ENCODE results near the gene PDIA3. TPM values are rescaled to one million over a fixed set of nuclear protein-coding genes. Genes with fewer than 3 reads are reported as not detected.
A peak's percentile ranks its signal among the peaks of the same experiment; 100 is the strongest.

PDIA3 gene
- total and polyA plus RNA-seq, 2 of the 13 experiments (the other 11 are each of a cell fraction or from before 2014, with no cell fraction given), result 238 to 433 TPM

GRCh38 chr15:43777267-43777914 lies 31.2 kb downstream of the PDIA3 start (continued):
- TF ChIP-seq, protein P1, sequence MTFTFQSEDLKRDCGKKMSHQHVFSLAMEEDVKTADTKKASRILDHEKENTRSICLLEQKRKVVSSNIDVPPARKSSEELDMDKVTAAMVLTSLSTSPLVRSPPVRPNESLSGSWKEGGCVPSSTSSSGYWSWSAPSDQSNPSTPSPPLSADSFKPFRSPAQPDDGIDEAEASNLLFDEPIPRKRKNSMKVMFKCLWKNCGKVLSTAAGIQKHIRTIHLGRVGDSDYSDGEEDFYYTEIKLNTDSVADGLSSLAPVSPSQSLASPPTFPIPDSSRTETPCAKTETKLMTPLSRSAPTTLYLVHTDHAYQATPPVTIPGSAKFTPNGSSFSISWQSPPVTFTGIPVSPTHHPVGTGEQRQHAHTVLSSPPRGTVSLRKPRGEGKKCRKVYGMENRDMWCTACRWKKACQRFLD (CRISPR knock-in tag; IDR thresholded peaks at IDR 0.05; ENCODE audit: borderline replicate concordance), result peak; percentile 45; the same call in 1 of the 2 replicates
- TF ChIP-seq ZNF674 (CRISPR knock-in tag; IDR thresholded peaks at IDR 0.05; ENCODE audit: low read depth), result no peak
- TF ChIP-seq ZNF572 (CRISPR knock-in tag; IDR thresholded peaks at IDR 0.05), result 0 out of 2 replicates have a peak, but pooled peaks have one; percentile 28
- TF ChIP-seq GATAD2A (CRISPR knock-in tag; IDR thresholded peaks at IDR 0.05), result peak; percentile 46; the same call in 1 of the 2 replicates
- TF ChIP-seq PLSCR1 (CRISPR knock-in tag; IDR thresholded peaks at IDR 0.05; ENCODE audit: borderline replicate concordance), result no peak
- TF ChIP-seq HOXA5 (CRISPR knock-in tag; IDR thresholded peaks at IDR 0.05), result no peak
- TF ChIP-seq ZBTB39 (CRISPR knock-in tag; IDR thresholded peaks at IDR 0.05), result no peak
- TF ChIP-seq GABPA (IDR thresholded peaks at IDR 0.05; ENCODE audit: low read depth, low read length), result no peak
- TF ChIP-seq GABPA (CRISPR knock-in tag; IDR thresholded peaks at IDR 0.05; ENCODE audit: low read depth), result peak; percentile 40; the same call in 1 of the 2 replicates
- TF ChIP-seq HNRNPL (IDR thresholded peaks at IDR 0.05; ENCODE audit: low read depth, low read length), result peak; percentile 92
- 0 out of 2 replicates have a peak, but pooled peaks have one; percentile 43 for TF ChIP-seq UBTF (CRISPR knock-in tag; IDR thresholded peaks at IDR 0.05)
- no peak for TF ChIP-seq JDP2 (CRISPR knock-in tag; IDR thresholded peaks at IDR 0.05; ENCODE audit: borderline replicate concordance)
- peak; percentile 56; the same call in 1 of the 2 replicates for TF ChIP-seq HIVEP1 (CRISPR knock-in tag; IDR thresholded peaks at IDR 0.05)
- TF ChIP-seq ZGPAT (CRISPR knock-in tag; IDR thresholded peaks at IDR 0.05), result 0 out of 2 replicates have a peak, but pooled peaks have one; percentile 45
- peak; percentile 52; the same call in 1 of the 2 replicates for TF ChIP-seq ZNF563 (CRISPR knock-in tag; IDR thresholded peaks at IDR 0.05)
- no peak for TF ChIP-seq MTA3 (CRISPR knock-in tag; IDR thresholded peaks at IDR 0.05)
- TF ChIP-seq, protein P2, sequence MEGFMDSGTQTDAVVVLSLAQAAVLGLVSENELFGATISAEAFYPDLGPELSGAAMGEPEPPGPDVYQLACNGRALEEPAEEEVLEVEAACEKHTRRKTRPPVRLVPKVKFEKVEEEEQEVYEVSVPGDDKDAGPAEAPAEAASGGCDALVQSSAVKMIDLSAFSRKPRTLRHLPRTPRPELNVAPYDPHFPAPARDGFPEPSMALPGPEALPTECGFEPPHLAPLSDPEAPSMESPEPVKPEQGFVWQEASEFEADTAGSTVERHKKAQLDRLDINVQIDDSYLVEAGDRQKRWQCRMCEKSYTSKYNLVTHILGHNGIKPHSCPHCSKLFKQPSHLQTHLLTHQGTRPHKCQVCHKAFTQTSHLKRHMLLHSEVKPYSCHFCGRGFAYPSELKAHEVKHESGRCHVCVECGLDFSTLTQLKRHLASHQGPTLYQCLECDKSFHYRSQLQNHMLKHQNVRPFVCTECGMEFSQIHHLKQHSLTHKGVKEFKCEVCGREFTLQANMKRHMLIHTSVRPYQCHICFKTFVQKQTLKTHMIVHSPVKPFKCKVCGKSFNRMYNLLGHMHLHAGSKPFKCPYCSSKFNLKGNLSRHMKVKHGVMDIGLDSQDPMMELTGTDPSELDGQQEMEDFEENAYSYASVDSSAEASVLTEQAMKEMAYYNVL (CRISPR knock-in tag; IDR thresholded peaks at IDR 0.05; ENCODE audit: borderline replicate concordance), result no peak
- peak; percentile 70 for TF ChIP-seq IKZF4 (CRISPR knock-in tag; IDR thresholded peaks at IDR 0.05; ENCODE audit: borderline replicate concordance, low read depth, not compliant biosample characterization)
- TF ChIP-seq HES4 (CRISPR knock-in tag; IDR thresholded peaks at IDR 0.05; ENCODE audit: borderline replicate concordance), result peak; percentile 30; the same call in 1 of the 2 replicates

All from HepG2 (cell line).